OCI-LY1 (cell line): Measurements from ENCODE around the gene TAC4.
A peak's percentile ranks its signal among the peaks of the same experiment; 100 is the strongest.

ENCODE experiments used
- H2AFZ ChIP-seq: fragments of 200-600 bp; sonication (generic), shearing (Covaris generic); 2 replicates; pipeline ENCODE4 v1.6.0; 2014; ENCODE audit warnings: antibody characterized with exemption, mild to moderate bottlenecking, low read length
- H3F3A ChIP-seq: fragments of 200-600 bp; sonication (generic), shearing (Covaris generic); 2 replicates; pipeline ENCODE4 v1.6.0; 2014; ENCODE audit warnings: mild to moderate bottlenecking, antibody characterized with exemption, low read length, moderate library complexity; ENCODE audit not compliant: insufficient read depth
- H3K27ac ChIP-seq: fragments of 200-600 bp; sonication (generic); 2 replicates; pipeline ENCODE4 v1.5.1; 2014; ENCODE audit warnings: low read length, mixed run types, mild to moderate bottlenecking, low read depth; ENCODE audit not compliant: poor library complexity, severe bottlenecking
- H3K27me3 ChIP-seq: fragments of 200-600 bp; sonication (generic); 2 replicates; pipeline ENCODE4 v1.6.0; 2014; ENCODE audit warnings: antibody characterized with exemption, mild to moderate bottlenecking, low read length, moderate library complexity; ENCODE audit not compliant: insufficient read depth
- H3K36me3 ChIP-seq: fragments of 200-600 bp; sonication (generic); 2 replicates; pipeline ENCODE4 v1.6.1; 2014; ENCODE audit warnings: mild to moderate bottlenecking, antibody characterized with exemption, low read length, moderate library complexity, mixed read lengths; ENCODE audit not compliant: insufficient read depth
- H3K4me1 ChIP-seq: fragments of 200-600 bp; sonication (generic); 2 replicates; pipeline ENCODE4 v1.5.1; 2014; ENCODE audit warnings: mild to moderate bottlenecking, low read length, moderate library complexity; ENCODE audit not compliant: insufficient read depth, severe bottlenecking
- H3K4me2 ChIP-seq: fragments of 200-600 bp; sonication (generic), shearing (Covaris generic); 2 replicates; pipeline ENCODE4 v1.6.1; 2014; ENCODE audit warnings: low read length
- H3K4me3 ChIP-seq: fragments of 200-600 bp; sonication (generic); 2 replicates; pipeline ENCODE4 v1.5.1; 2014; ENCODE audit warnings: low read length, low read depth, mild to moderate bottlenecking, mixed read lengths; ENCODE audit not compliant: poor library complexity, severe bottlenecking
- H3K79me2 ChIP-seq: fragments of 200-600 bp; shearing (Covaris generic); 2 replicates; pipeline ENCODE4 v1.6.1; 2016; ENCODE audit warnings: mixed run types, low read length, mixed read lengths; ENCODE audit not compliant: insufficient read depth
- H3K9ac ChIP-seq: fragments of 200-600 bp; sonication (generic), shearing (Covaris generic); 2 replicates; pipeline ENCODE4 v1.6.1; 2014; ENCODE audit warnings: mild to moderate bottlenecking, low read length, mixed read lengths
- H3K9me2 ChIP-seq: fragments of 200-600 bp; sonication (generic), shearing (Covaris generic); 2 replicates; pipeline ENCODE4 v1.6.1; 2014; ENCODE audit warnings: low read depth, mild to moderate bottlenecking, low read length, mixed read lengths
- H3K9me3 ChIP-seq: fragments of 200-600 bp; shearing (Covaris generic); 2 replicates; pipeline ENCODE4 v1.6.1; 2014; ENCODE audit warnings: low read length, mixed read lengths
- H4K20me1 ChIP-seq: fragments of 200-600 bp; sonication (generic), shearing (Covaris generic); 2 replicates; pipeline ENCODE4 v1.6.0; 2016; ENCODE audit warnings: mild to moderate bottlenecking, low read length; ENCODE audit not compliant: insufficient read depth
- EZH2 ChIP-seq: fragments of 200-600 bp; sonication (generic), shearing (Covaris generic); IDR thresholded peaks from 2 replicates; pipeline ENCODE4 v1.8.0; 2017; ENCODE audit warnings: borderline replicate concordance, mixed run types, mild to moderate bottlenecking, antibody characterized with exemption, low read length, moderate library complexity, mixed read lengths
- TF ChIP-seq, protein P1 (sequence below): fragments of 200-600 bp; sonication (generic), shearing (Covaris generic); IDR thresholded peaks from 2 replicates; pipeline ENCODE4 v1.5.1; 2017; ENCODE audit warnings: mild to moderate bottlenecking, antibody characterized with exemption, low read length, moderate library complexity, mixed read lengths

TAC4 gene

DNA sequence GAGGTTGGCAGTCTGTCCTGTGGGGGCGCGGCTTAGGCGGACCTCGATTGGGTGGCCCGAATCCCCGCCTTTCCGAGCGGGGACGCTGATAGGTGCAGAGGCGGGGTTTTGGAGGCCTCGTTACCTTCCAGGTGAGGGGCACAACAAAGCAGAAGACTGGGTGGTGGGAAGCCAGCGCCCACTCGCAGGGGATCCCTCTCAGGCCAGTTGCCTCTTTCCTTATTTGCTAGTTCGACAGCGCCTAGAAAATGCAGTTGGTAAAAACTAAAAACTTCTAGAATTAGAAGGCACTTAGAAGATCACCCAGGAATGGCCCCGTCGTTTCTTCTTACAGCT is 58.7 kb downstream of the TAC4 start:
- Histone ChIP-seq H3K79me2 (peaks cover 39% of the 10 kb centered on the region), H4K20me1 (no peaks in the 10 kb centered on the region; the same call in 1 of the 2 replicates), H3K9me2 (no peaks in the 10 kb centered on the region), H3K4me2 (peak overlapping the region; percentile 56), H3F3A (no peaks in the 10 kb centered on the region), H3K36me3 (peaks cover 45% of the 10 kb centered on the region), H2AFZ (no peak overlapping the region), H3K27ac (no peak overlapping the region), H3K9ac (no peak overlapping the region), H3K4me3 (peak overlapping the region; percentile 83), H3K27me3 (no peaks in the 10 kb centered on the region), H3K9me3 (no peaks in the 10 kb centered on the region), H3K4me1 (peaks cover 23% of the 10 kb centered on the region)
- TF ChIP-seq, protein P1, sequence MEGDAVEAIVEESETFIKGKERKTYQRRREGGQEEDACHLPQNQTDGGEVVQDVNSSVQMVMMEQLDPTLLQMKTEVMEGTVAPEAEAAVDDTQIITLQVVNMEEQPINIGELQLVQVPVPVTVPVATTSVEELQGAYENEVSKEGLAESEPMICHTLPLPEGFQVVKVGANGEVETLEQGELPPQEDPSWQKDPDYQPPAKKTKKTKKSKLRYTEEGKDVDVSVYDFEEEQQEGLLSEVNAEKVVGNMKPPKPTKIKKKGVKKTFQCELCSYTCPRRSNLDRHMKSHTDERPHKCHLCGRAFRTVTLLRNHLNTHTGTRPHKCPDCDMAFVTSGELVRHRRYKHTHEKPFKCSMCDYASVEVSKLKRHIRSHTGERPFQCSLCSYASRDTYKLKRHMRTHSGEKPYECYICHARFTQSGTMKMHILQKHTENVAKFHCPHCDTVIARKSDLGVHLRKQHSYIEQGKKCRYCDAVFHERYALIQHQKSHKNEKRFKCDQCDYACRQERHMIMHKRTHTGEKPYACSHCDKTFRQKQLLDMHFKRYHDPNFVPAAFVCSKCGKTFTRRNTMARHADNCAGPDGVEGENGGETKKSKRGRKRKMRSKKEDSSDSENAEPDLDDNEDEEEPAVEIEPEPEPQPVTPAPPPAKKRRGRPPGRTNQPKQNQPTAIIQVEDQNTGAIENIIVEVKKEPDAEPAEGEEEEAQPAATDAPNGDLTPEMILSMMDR, result no peak
- no peak for TF ChIP-seq EZH2

DNA sequence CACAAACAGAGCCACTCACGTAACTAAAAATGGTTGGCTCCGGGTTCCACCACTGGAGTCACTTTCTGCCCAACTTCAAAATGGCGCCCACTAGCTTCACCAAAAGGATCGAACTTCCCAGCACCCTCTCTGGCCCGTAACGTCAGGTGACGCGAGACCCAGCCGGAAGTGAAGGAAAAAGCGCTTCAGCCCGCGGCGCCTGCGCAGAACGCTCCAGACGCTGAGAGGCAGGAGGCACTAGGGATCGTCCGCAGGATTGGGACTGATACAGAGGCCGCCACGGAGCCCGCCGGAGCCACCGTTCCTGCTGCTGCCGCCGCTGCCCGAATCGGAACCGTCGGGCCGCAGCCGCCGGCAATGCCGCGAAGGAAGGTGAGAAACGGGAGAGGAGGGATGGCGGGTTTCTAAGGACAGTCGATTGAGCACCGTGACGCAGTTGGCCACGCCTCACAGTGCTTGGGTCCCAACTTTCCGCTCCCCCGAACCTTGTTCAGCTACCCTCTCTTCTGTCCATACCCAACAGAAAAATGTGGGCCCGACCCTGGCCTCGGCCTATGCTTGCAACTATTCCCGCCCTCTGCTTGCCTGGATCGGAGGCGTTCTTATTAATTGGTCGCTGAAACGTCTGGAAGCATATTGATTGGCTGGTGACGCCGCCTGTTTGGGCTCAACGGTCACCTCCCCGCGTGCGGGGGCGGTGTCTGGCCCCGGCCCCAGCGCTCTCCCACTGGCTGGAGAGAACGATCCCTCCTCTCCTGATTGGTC is 59.2 kb downstream of the TAC4 start, which contains the start of gene KAT7:
Gene KAT7, plus strand, starts transcription at position 204 of the 765 bp plus-strand sequence. Its CDS starts 154 bp downstream, at position 358.
- H3K4me3 ChIP-seq, result peak within 1 kb of the TSS; percentile 83
- no peaks in the 10 kb centered on the region for H3F3A ChIP-seq
- peak within 1 kb of the TSS; percentile 93 for H3K9ac ChIP-seq
- no peaks in the 10 kb centered on the region for H3K9me3 ChIP-seq
- peaks cover 23% of the 10 kb centered on the region for H3K4me1 ChIP-seq
- H3K9me2 ChIP-seq, result no peaks in the 10 kb centered on the region
- TF ChIP-seq, protein P1, result no peak
- TF ChIP-seq EZH2, result no peak
- H3K27me3 ChIP-seq, result no peaks in the 10 kb centered on the region
- peaks cover 40% of the 10 kb centered on the region for H3K36me3 ChIP-seq
- no peaks in the 10 kb centered on the region; the same call in 1 of the 2 replicates for H4K20me1 ChIP-seq
- H2AFZ ChIP-seq, result peak within 1 kb of the TSS; percentile 76
- peak within 1 kb of the TSS; percentile 90 for H3K4me2 ChIP-seq
- H3K79me2 ChIP-seq, result peaks cover 35% of the 10 kb centered on the region
- peak within 1 kb of the TSS; percentile 74 for H3K27ac ChIP-seq
